GM12878 (cell line): Measurements from ENCODE around the gene PELI2. TPM values are rescaled to one million over a fixed set of nuclear protein-coding genes. Genes with fewer than 3 reads are reported as not detected.

ENCODE experiments used
- ATAC-seq: fragments of 200-7000 bp; cut with Tn5 transposase; 3 replicates; pipeline ENCODE4 v1.9.1; 2020; ENCODE audit warnings: mild to moderate bottlenecking, moderate library complexity
- BruUV-seq: library from RNA; stranded (reverse); fragments of 400-500 nt; replicated peaks from 2 replicates; lab custom pipeline; 2021; lab: Mats Ljungman, UMichigan
- CTCF ChIA-PET: fragments of 300-600 bp; sonication (Branson Sonifier 250); formaldehyde crosslinking; extraction: SDS; loops from one replicate; lab custom pipeline; 2021; ENCODE audit warnings: inconsistent platforms; lab: Yijun Ruan, JAX
- POLR2A ChIA-PET: fragments of 350-600 bp; formaldehyde crosslinking; extraction: SDS; loops from one replicate; lab custom pipeline; 2021; ENCODE audit warnings: inconsistent platforms; lab: Charles Lee
- RAD21 ChIA-PET: fragments of 300-600 bp; sonication (Branson Sonifier 250); formaldehyde crosslinking; loops from one replicate; lab custom pipeline; 2023; ENCODE audit warnings: antibody characterized with exemption; ENCODE audit not compliant: unreplicated experiment; lab: Charles Lee
- SMC1A ChIA-PET: fragments of 300-600 bp; sonication (Branson Sonifier 250); formaldehyde crosslinking; loops from one replicate; lab custom pipeline; 2023; ENCODE audit not compliant: unreplicated experiment, uncharacterized antibody; lab: Charles Lee
- DNase-seq: peaks from one replicate; pipeline ENCODE4 v3.0.0-alpha.2; 2011; ENCODE audit warnings: low read depth, low spot score
- FAIRE-seq: peaks from 3 replicates; lab custom pipeline; 2011; peaks lifted over from hg19 to GRCh38; lab: Jason Lieb, UNC
- H2AFZ ChIP-seq: 2 replicates; pipeline ENCODE4 v1.6.0; 2011; ENCODE audit warnings: low read depth, low read length, control low read depth; ENCODE audit not compliant: control insufficient read depth
- H3K27ac ChIP-seq: 2 replicates; pipeline ENCODE4 v1.5.1; 2011; ENCODE audit warnings: control low read depth; ENCODE audit not compliant: control insufficient read depth, insufficient read depth
- H3K27me3 ChIP-seq, 2 experiments: replicated peaks in 1 of 2; 2 replicates each; pipeline versions ENCODE4 v1.6.0 to v1.6.1; 2011; ENCODE audit warnings: low read length in 1 of 2; ENCODE audit not compliant: control insufficient read depth in 2 of 2, insufficient read depth in 2 of 2
- H3K36me3 ChIP-seq, 2 experiments: 2 replicates each; pipeline ENCODE4 v1.5.1; 2011; ENCODE audit warnings: low read length in 1 of 2; ENCODE audit not compliant: control insufficient read depth in 2 of 2, insufficient read depth in 2 of 2
- H3K4me1 ChIP-seq: 2 replicates; pipeline ENCODE4 v1.6.1; 2011; ENCODE audit warnings: mild to moderate bottlenecking, low read length, moderate library complexity, mixed read lengths; ENCODE audit not compliant: control insufficient read depth, insufficient read depth
- H3K4me2 ChIP-seq: 2 replicates; pipeline ENCODE4 v1.6.0; 2011; ENCODE audit warnings: control low read depth; ENCODE audit not compliant: control insufficient read depth, insufficient read depth
- H3K4me3 ChIP-seq: fragments of 200-600 bp; sonication (generic); 2 replicates; pipeline ENCODE4 v1.5.1; 2016
- H3K79me2 ChIP-seq: 2 replicates; pipeline ENCODE4 v1.6.0; 2011; ENCODE audit warnings: low read length; ENCODE audit not compliant: control insufficient read depth, insufficient read depth
- H3K9ac ChIP-seq: 2 replicates; pipeline ENCODE4 v1.8.0; 2011; ENCODE audit warnings: low read length, control low read depth, mixed read lengths; ENCODE audit not compliant: control insufficient read depth, insufficient read depth
- H3K9me3 ChIP-seq: replicated peaks from 3 replicates; pipeline ENCODE4 v1.5.1; 2011; ENCODE audit warnings: mild to moderate bottlenecking, low read length; ENCODE audit not compliant: control insufficient read depth, insufficient read depth
- H4K20me1 ChIP-seq: 2 replicates; pipeline ENCODE4 v1.6.0; 2011; ENCODE audit not compliant: control insufficient read depth, insufficient read depth
- CBFB ChIP-seq: IDR thresholded peaks from 2 replicates; pipeline ENCODE4 v1.6.1; 2016; ENCODE audit warnings: antibody characterized with exemption, low read depth
- EED ChIP-seq: sonication (generic); IDR thresholded peaks from 2 replicates; pipeline ENCODE4 v1.6.1; 2016; ENCODE audit warnings: antibody characterized with exemption, low read depth
- EZH2 ChIP-seq: IDR thresholded peaks from 2 replicates; pipeline ENCODE4 v1.6.1; 2012; ENCODE audit warnings: low read depth, mild to moderate bottlenecking, control low read depth, inconsistent platforms, low read length, borderline replicate concordance; ENCODE audit not compliant: control insufficient read depth
- HCFC1 ChIP-seq: fragments of 150-350 bp; IDR thresholded peaks from 2 replicates; pipeline ENCODE4 v1.6.1; 2014; ENCODE audit warnings: low read length
- KAT2A ChIP-seq: conservative IDR thresholded peaks from 2 replicates; pipeline ENCODE4 v1.6.1; 2011; ENCODE audit warnings: low read depth, low read length; ENCODE audit not compliant: control insufficient read depth
- NR2F1 ChIP-seq: fragments of 450-650 bp; conservative IDR thresholded peaks from 2 replicates; pipeline ENCODE4 v1.6.1; 2017; ENCODE audit warnings: mild to moderate bottlenecking
- PAX5 ChIP-seq: IDR thresholded peaks from 2 replicates; pipeline ENCODE4 v1.6.1; 2011; ENCODE audit warnings: low read depth, low read length, borderline replicate concordance
- SMARCA5 ChIP-seq: fragments of 450-650 bp; IDR thresholded peaks from 2 replicates; pipeline ENCODE4 v1.6.1; 2017; ENCODE audit warnings: mild to moderate bottlenecking
- SREBF2 ChIP-seq: IDR thresholded peaks from 2 replicates; pipeline ENCODE4 v1.6.1; 2012; ENCODE audit warnings: mild to moderate bottlenecking, low read length
- ZBTB40 ChIP-seq: fragments of 450-650 bp; IDR thresholded peaks from 2 replicates; pipeline ENCODE4 v1.6.1; 2016; ENCODE audit warnings: mild to moderate bottlenecking, moderate library complexity, borderline replicate concordance
- ZNF207 ChIP-seq: fragments of 450-650 bp; IDR thresholded peaks from 2 replicates; pipeline ENCODE4 v1.6.1; 2014; ENCODE audit warnings: antibody characterized with exemption, mild to moderate bottlenecking, borderline replicate concordance
- WGBS: methylation state at CpG from one replicate; pipeline ENCODE4 v1.1.6; 2016; ENCODE audit warnings: low lambda C conversion rate; ENCODE audit not compliant: insufficient replicate concordance, insufficient coverage; ENCODE audit errors: missing lambda C conversion rate; 5-methylcytosine and 5-hydroxymethylcytosine counted together
- in situ Hi-C: fragments of 300-500 bp; cut with MboI; formaldehyde crosslinking; loops from 9 replicates; pipeline ENCODE4 v1.14.3; 2018; ENCODE audit warnings: mixed read lengths
- intact Hi-C: fragments of 100-400 bp; cut with micrococcal nuclease; formaldehyde crosslinking; loops from one replicate; pipeline ENCODE4 v1.14.2; 2022; ENCODE audit not compliant: unreplicated experiment
- polyA plus RNA-seq, 11 experiments: library from polyadenylated mRNA; depleted of rRNA in 4 of 11; unstranded in 6 of 11; stranded (reverse) in 5 of 11; fragments of >200 nt; fragmentation: Nextera tagmentation in 4 of 11; fragmentation: Illumina TruSeq in 1 of 11; extraction: Ambion mirVana in 4 of 11; extraction: Trizol in 1 of 11; gene quantifications; 1 replicate in 1 of 11; 2 replicates in 10 of 11; pipeline versions ENCODE4 v1.2.1 to v1.2.3, GENCODE V29; 2011 to 2016; ENCODE audit warnings: inconsistent platforms in 2 of 11, missing spikeins in 2 of 11, low read depth in 1 of 11
- total RNA-seq, 4 experiments: library from RNA; depleted of rRNA in 3 of 4; stranded (reverse); fragments of >200 nt in 3 of 4; fragmentation: Illumina TruSeq in 1 of 4; extraction: Trizol in 1 of 4; gene quantifications; 2 replicates each; pipeline versions ENCODE4 v1.2.1 to v1.2.3, GENCODE V29; 2013 to 2021

The PELI2 gene
- total and polyA plus RNA-seq, 10 of the 15 experiments (the other 5 are each of a cell fraction or from before 2014, with no cell fraction given): under 0.01 to 0.10 (median 0.01) TPM; not detected in 3

GRCh38 chr14:56133547-56133946, 15.3 kb downstream of the PELI2 start:
- intact Hi-C loops: no loop called here
- ATAC-seq: no peak

GRCh38 chr14:56135001-56135400, 16.8 kb downstream of the PELI2 start:
- in situ Hi-C loops (no loop called here), intact Hi-C loops (no loop called here)
- FAIRE-seq: no peak
- Histone ChIP-seq H3K9me3 (no peaks in the 10 kb centered on the region), H3K36me3 (no peaks in the 10 kb centered on the region), H3K4me2 (no peak overlapping the region), H3K4me1 (no peaks in the 10 kb centered on the region), H3K27ac (no peak overlapping the region), H3K27me3 (no peaks in the 10 kb centered on the region; a peak in 2 of 4 replicates), H3K9ac (no peak overlapping the region), H3K79me2 (no peaks in the 10 kb centered on the region), H4K20me1 (no peaks in the 10 kb centered on the region), H3K4me3 (no peak overlapping the region), H2AFZ (no peak overlapping the region)
- no peak for TF ChIP-seq EED
- no peak for TF ChIP-seq SREBF2
- TF ChIP-seq ZBTB40: no peak
- TF ChIP-seq SMARCA5: no peak
- TF ChIP-seq KAT2A: no peak
- WGBS: 39% methylated on average over 5 of the region's 5 CpGs
- CTCF ChIA-PET: no interaction called here
- DNase-seq: no peak
- POLR2A ChIA-PET: no interaction called here
- ATAC-seq: no peak
- RAD21 ChIA-PET: no interaction called here
- no TSS peak for BruUV-seq
- SMC1A ChIA-PET: no interaction called here

More at GRCh38 chr14:56133547-56133946, 15.3 kb downstream of the PELI2 start:
- H3K79me2 ChIP-seq: no peaks in the 10 kb centered on the region
- ChIA-PET SMC1A (no interaction called here), POLR2A (no interaction called here), CTCF (no interaction called here), RAD21 (no interaction called here)
- no peaks in the 10 kb centered on the region for H4K20me1 ChIP-seq
- no peak overlapping the region for H3K9ac ChIP-seq
- H3K4me2 ChIP-seq: no peak overlapping the region
- DNase-seq (no peak), FAIRE-seq (no peak)
- TF ChIP-seq PAX5 (no peak), HCFC1 (no peak), EZH2 (no peak), ZNF207 (no peak), NR2F1 (no peak), CBFB (no peak)
- H3K36me3 ChIP-seq: no peaks in the 10 kb centered on the region
- no peaks in the 10 kb centered on the region for H3K4me1 ChIP-seq
- WGBS: 0% methylated on average over 4 of the region's 4 CpGs
- H3K9me3 ChIP-seq: no peaks in the 10 kb centered on the region
- H3K27me3 ChIP-seq: no peaks in the 10 kb centered on the region; a peak in 2 of 4 replicates
- no TSS peak for BruUV-seq
- no peak overlapping the region for H3K27ac ChIP-seq
- H3K4me3 ChIP-seq: no peak overlapping the region
- no peak overlapping the region for H2AFZ ChIP-seq
- in situ Hi-C loops: no loop called here
